HEK293 (cell line): ENCODE measurements around the gene ELL.

Experiments
- CTCF ChIA-PET: fragments of 350-600 bp; formaldehyde crosslinking; extraction: SDS; loops from one replicate; lab custom pipeline; 2021; ENCODE audit warnings: antibody characterized with exemption; lab: Yijun Ruan, JAX
- POLR2A ChIA-PET: fragments of 300-600 bp; formaldehyde crosslinking; extraction: SDS; loops from one replicate; lab custom pipeline; 2020; ENCODE audit warnings: antibody characterized with exemption, inconsistent platforms; lab: Yijun Ruan, JAX
- H3K27ac ChIP-seq: fragments of 200-500 bp; sonication (Bioruptor generic); 2 replicates; pipeline ENCODE4 v1.5.1; 2014; ENCODE audit warnings: low read depth, low read length, control low read depth, inconsistent platforms; ENCODE audit errors: extremely low read depth
- H3K36me3 ChIP-seq, 2 experiments: fragments of 200-500 bp in 1 of 2; sonication (Bioruptor generic) in 1 of 2; 1 replicate in 1 of 2; 2 replicates in 1 of 2; pipeline ENCODE4 v1.5.1; 2014 to 2017; ENCODE audit warnings: inconsistent platforms in 2 of 2, low read length in 2 of 2; ENCODE audit not compliant: control insufficient read depth in 2 of 2, insufficient read depth in 1 of 2
- H3K4me1 ChIP-seq: fragments of 200-500 bp; sonication (Bioruptor generic); 2 replicates; pipeline ENCODE4 v1.5.1; 2014; ENCODE audit warnings: mild to moderate bottlenecking, low read length, inconsistent platforms; ENCODE audit not compliant: control insufficient read depth, insufficient read depth
- H3K4me3 ChIP-seq: 2 replicates; pipeline ENCODE4 v1.5.1; 2011; ENCODE audit warnings: low read depth, mild to moderate bottlenecking, control low read depth, low read length, moderate library complexity
- H3K9me3 ChIP-seq: fragments of 200-500 bp; sonication (Bioruptor generic); 2 replicates; pipeline ENCODE4 v1.5.1; 2014; ENCODE audit warnings: low read depth, low read length, inconsistent platforms; ENCODE audit not compliant: control insufficient read depth, insufficient read depth
- EGR2 ChIP-seq: fragments of 450-650 bp; formaldehyde crosslinking; IDR thresholded peaks from 2 replicates; pipeline ENCODE4 v1.5.1; 2016; ENCODE audit warnings: low read depth, missing biosample characterization, missing genetic modification characterization
- SETDB1 ChIP-seq: IDR thresholded peaks from one replicate; pipeline ENCODE4 v1.6.1; 2017; ENCODE audit warnings: mild to moderate bottlenecking, low read length, moderate library complexity, mixed read lengths; ENCODE audit not compliant: insufficient read length
- ZFP41 ChIP-seq: fragments of 450-650 bp; formaldehyde crosslinking; IDR thresholded peaks from 2 replicates; pipeline ENCODE4 v1.5.1; 2016; ENCODE audit warnings: missing biosample characterization, missing genetic modification characterization, borderline replicate concordance
- ZNF140 ChIP-seq: fragments of 450-650 bp; formaldehyde crosslinking; IDR thresholded peaks from 2 replicates; pipeline ENCODE4 v1.5.1; 2016; ENCODE audit warnings: missing biosample characterization, missing genetic modification characterization
- ZNF37A ChIP-seq: fragments of 450-650 bp; IDR thresholded peaks from 2 replicates; pipeline ENCODE4 v1.5.1; 2018; ENCODE audit warnings: missing biosample characterization, missing genetic modification characterization
- ZNF501 ChIP-seq: fragments of 450-650 bp; formaldehyde crosslinking; IDR thresholded peaks from 2 replicates; pipeline ENCODE4 v1.5.1; 2016; ENCODE audit warnings: missing biosample characterization, missing genetic modification characterization
- ZNF664 ChIP-seq: fragments of 450-650 bp; formaldehyde crosslinking; IDR thresholded peaks from 2 replicates; pipeline ENCODE4 v1.5.1; 2016; ENCODE audit warnings: missing biosample characterization, missing genetic modification characterization
- ZNF776 ChIP-seq: fragments of 450-650 bp; formaldehyde crosslinking; IDR thresholded peaks from 2 replicates; pipeline ENCODE4 v1.5.0; 2017; ENCODE audit warnings: missing biosample characterization, missing genetic modification characterization, borderline replicate concordance
- TF ChIP-seq, protein P1 (sequence below): fragments of 450-650 bp; formaldehyde crosslinking; IDR thresholded peaks from 2 replicates; pipeline ENCODE4 v1.5.1; 2016; ENCODE audit warnings: missing biosample characterization, missing genetic modification characterization
- TF ChIP-seq, protein P2 (sequence below): fragments of 450-650 bp; formaldehyde crosslinking; IDR thresholded peaks from 2 replicates; pipeline ENCODE4 v1.5.1; 2017; ENCODE audit warnings: missing biosample characterization, missing genetic modification characterization
- TF ChIP-seq, protein P3 (sequence below): fragments of 450-650 bp; formaldehyde crosslinking; IDR thresholded peaks from 2 replicates; pipeline ENCODE4 v1.5.1; 2016; ENCODE audit warnings: missing biosample characterization, missing genetic modification characterization, borderline replicate concordance

Gene ELL

DNA sequence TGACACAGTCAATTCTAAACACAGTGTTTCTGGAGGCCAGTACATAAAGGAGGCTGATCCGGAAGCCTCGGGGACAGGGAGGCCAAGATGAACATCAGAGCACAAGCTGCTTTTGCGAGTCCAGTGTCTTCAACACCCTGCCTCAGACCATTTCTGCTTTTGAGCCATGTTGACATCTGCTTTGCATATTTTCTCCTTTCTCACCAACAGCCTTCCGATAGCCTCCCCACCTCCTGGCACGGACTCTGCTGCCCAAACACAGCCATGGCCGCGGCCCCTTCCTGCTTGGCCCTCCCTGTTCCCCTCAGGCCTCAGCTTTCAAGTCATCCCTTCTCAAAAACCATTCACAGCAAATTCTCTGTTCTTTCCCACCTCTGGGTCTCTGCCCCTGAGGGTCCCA is 128.0 kb downstream of the ELL start:
- no peaks in the 10 kb centered on the region for H3K4me1 ChIP-seq
- ChIA-PET CTCF (interaction anchor here (1.3 kb wide), 1 partner anchor 8 kb away, joined by 4 read pairs; no protein-coding TSS in a partner anchor), POLR2A (no interaction called here)
- TF ChIP-seq ZNF140 (tag by site-specific recombination) (no peak), SETDB1 (no peak), ZNF776 (tag by site-specific recombination) (no peak)
- TF ChIP-seq, protein P1, sequence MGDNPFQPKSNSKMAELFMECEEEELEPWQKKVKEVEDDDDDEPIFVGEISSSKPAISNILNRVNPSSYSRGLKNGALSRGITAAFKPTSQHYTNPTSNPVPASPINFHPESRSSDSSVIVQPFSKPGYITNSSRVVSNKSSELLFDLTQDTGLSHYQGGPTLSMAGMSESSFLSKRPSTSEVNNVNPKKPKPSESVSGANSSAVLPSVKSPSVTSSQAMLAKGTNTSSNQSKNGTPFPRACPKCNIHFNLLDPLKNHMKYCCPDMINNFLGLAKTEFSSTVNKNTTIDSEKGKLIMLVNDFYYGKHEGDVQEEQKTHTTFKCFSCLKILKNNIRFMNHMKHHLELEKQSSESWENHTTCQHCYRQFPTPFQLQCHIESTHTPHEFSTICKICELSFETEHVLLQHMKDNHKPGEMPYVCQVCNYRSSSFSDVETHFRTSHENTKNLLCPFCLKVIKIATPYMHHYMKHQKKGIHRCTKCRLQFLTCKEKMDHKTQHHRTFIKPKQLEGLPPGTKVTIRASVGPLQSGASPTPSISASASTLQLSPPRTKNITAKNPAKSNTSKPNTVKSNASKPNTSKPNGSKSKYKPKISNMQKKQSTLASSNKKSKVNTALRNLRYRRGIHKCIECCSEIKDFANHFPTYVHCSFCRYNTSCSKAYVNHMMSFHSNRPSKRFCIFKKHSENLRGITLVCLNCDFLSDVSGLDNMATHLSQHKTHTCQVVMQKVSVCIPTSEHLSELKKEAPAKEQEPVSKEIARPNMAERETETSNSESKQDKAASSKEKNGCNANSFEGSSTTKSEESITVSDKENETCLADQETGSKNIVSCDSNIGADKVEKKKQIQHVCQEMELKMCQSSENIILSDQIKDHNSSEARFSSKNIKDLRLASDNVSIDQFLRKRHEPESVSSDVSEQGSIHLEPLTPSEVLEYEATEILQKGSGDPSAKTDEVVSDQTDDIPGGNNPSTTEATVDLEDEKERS (tag by site-specific recombination): no peak
- no peaks in the 10 kb centered on the region for H3K9me3 ChIP-seq
- no peak overlapping the region for H3K27ac ChIP-seq
- no peak overlapping the region for H3K4me3 ChIP-seq
- H3K36me3 ChIP-seq: no peaks in the 10 kb centered on the region

DNA sequence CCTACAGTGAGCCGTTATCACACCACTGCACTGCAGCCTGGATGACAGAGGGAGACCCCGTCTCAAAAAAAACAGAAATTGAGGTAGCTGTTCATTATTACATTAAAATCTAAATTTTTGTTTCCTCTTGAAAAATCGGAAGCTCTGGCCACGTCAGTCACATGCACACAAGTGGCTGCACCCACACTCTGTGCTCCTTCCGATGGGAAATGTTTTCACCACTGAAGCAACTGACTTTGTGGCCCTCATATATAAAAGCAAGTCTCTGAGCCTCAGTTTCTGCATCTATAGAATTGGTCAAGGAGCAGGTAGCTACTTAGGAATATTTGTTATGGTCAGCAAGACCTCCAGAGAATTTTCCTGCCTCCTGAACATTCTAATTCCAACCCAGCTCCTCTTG is 128.9 kb downstream of the ELL start:
- no peaks in the 10 kb centered on the region for H3K4me1 ChIP-seq
- ChIA-PET POLR2A (no interaction called here), CTCF (interaction anchor here (0.6 to 1.3 kb wide), 3 partner anchors 9 to 43 kb away, joined by 4 to 6 read pairs (median 4); no protein-coding TSS in a partner anchor)
- TF ChIP-seq EGR2 (tag by site-specific recombination) (no peak), ZNF664 (tag by site-specific recombination) (0 out of 2 replicates have a peak, but pooled peaks have one; percentile 2), ZNF37A (tag by site-specific recombination) (no peak), ZNF501 (tag by site-specific recombination) (no peak), ZFP41 (tag by site-specific recombination) (no peak)
- TF ChIP-seq, protein P2, sequence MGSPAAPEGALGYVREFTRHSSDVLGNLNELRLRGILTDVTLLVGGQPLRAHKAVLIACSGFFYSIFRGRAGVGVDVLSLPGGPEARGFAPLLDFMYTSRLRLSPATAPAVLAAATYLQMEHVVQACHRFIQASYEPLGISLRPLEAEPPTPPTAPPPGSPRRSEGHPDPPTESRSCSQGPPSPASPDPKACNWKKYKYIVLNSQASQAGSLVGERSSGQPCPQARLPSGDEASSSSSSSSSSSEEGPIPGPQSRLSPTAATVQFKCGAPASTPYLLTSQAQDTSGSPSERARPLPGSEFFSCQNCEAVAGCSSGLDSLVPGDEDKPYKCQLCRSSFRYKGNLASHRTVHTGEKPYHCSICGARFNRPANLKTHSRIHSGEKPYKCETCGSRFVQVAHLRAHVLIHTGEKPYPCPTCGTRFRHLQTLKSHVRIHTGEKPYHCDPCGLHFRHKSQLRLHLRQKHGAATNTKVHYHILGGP (tag by site-specific recombination): no peak
- TF ChIP-seq, protein P3, sequence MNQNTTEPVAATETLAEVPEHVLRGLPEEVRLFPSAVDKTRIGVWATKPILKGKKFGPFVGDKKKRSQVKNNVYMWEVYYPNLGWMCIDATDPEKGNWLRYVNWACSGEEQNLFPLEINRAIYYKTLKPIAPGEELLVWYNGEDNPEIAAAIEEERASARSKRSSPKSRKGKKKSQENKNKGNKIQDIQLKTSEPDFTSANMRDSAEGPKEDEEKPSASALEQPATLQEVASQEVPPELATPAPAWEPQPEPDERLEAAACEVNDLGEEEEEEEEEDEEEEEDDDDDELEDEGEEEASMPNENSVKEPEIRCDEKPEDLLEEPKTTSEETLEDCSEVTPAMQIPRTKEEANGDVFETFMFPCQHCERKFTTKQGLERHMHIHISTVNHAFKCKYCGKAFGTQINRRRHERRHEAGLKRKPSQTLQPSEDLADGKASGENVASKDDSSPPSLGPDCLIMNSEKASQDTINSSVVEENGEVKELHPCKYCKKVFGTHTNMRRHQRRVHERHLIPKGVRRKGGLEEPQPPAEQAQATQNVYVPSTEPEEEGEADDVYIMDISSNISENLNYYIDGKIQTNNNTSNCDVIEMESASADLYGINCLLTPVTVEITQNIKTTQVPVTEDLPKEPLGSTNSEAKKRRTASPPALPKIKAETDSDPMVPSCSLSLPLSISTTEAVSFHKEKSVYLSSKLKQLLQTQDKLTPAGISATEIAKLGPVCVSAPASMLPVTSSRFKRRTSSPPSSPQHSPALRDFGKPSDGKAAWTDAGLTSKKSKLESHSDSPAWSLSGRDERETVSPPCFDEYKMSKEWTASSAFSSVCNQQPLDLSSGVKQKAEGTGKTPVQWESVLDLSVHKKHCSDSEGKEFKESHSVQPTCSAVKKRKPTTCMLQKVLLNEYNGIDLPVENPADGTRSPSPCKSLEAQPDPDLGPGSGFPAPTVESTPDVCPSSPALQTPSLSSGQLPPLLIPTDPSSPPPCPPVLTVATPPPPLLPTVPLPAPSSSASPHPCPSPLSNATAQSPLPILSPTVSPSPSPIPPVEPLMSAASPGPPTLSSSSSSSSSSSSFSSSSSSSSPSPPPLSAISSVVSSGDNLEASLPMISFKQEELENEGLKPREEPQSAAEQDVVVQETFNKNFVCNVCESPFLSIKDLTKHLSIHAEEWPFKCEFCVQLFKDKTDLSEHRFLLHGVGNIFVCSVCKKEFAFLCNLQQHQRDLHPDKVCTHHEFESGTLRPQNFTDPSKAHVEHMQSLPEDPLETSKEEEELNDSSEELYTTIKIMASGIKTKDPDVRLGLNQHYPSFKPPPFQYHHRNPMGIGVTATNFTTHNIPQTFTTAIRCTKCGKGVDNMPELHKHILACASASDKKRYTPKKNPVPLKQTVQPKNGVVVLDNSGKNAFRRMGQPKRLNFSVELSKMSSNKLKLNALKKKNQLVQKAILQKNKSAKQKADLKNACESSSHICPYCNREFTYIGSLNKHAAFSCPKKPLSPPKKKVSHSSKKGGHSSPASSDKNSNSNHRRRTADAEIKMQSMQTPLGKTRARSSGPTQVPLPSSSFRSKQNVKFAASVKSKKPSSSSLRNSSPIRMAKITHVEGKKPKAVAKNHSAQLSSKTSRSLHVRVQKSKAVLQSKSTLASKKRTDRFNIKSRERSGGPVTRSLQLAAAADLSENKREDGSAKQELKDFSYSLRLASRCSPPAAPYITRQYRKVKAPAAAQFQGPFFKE (tag by site-specific recombination): no peak
- no peaks in the 10 kb centered on the region for H3K9me3 ChIP-seq
- H3K36me3 ChIP-seq: no peaks in the 10 kb centered on the region
- H3K27ac ChIP-seq: no peak overlapping the region
- no peak overlapping the region for H3K4me3 ChIP-seq
